Activated CD4-positive, alpha-beta T cell treated with anti-CD3 and anti-CD28 coated beads, Interleukin-2, Interleukin-4, amounts not matched to agents 100 ng/mL and 50 ng/mL, durations not matched to agents 16 hours and 8 hours (primary cell): Measurements from ENCODE around the gene AKT1S1.
"Not testable (repeated sequence)": the region's sequence is repeated elsewhere in the genome, so short reads cannot be mapped to it uniquely, and the experiment has no call there.

Experiments
- DNase-seq: peaks from one replicate; pipeline ENCODE4 v3.0.0-alpha.2; 2020; ENCODE audit warnings: low spot score

AKT1S1 gene

GRCh38 chr19:49877020-49877878 is at the start of gene AKT1S1, which contains the start of gene TBC1D17:
TSS of gene AKT1S1 (minus strand) at chr19:49877355. CDS start at chr19:49873295, 4,060 bp downstream.
TSS of gene TBC1D17 (plus strand) at chr19:49877702. CDS start at chr19:49877724, 22 bp downstream.
- peak; percentile 99 for DNase-seq

GRCh38 chr19:49926515-49926914 is 49.4 kb upstream of the AKT1S1 start:
- no peak for DNase-seq

GRCh38 chr19:49925486-49925885 is 48.3 kb upstream of the AKT1S1 start:
- no peak for DNase-seq

GRCh38 chr19:49924881-49925210 is 47.7 kb upstream of the AKT1S1 start:
- not testable (repeated sequence) for DNase-seq

GRCh38 chr19:49924004-49924880 is 47.1 kb upstream of the AKT1S1 start:
- DNase-seq: no peak

GRCh38 chr19:49923055-49924003 is 46.2 kb upstream of the AKT1S1 start:
- no peak for DNase-seq

- DNase-seq: no peak
Measured at GRCh38 chr19:49921871-49922795, 45.0 kb upstream of the AKT1S1 start.

- DNase-seq: no peak
Measured at GRCh38 chr19:49920624-49921363, 43.6 kb upstream of the AKT1S1 start.

DNA sequence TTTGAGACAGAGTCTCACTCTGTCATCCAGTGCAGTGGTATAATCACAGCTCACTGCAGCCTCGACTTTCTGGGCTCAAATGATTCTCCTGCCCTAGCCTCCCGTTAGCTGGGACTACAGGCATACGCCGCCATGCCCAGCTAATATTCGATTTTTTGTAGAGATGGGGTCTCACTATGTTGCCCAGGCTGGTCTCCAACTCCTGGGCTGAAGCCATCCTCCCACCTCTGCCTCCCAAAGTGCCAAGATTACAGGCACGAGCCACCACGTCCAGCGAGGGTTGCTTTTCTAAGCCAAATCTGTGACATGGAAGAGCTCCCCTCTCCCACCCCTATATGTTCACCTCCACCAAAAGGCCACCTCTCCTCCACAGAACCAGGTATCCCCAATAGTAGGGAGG is 40.9 kb upstream of the AKT1S1 start:
- DNase-seq: no peak

DNA sequence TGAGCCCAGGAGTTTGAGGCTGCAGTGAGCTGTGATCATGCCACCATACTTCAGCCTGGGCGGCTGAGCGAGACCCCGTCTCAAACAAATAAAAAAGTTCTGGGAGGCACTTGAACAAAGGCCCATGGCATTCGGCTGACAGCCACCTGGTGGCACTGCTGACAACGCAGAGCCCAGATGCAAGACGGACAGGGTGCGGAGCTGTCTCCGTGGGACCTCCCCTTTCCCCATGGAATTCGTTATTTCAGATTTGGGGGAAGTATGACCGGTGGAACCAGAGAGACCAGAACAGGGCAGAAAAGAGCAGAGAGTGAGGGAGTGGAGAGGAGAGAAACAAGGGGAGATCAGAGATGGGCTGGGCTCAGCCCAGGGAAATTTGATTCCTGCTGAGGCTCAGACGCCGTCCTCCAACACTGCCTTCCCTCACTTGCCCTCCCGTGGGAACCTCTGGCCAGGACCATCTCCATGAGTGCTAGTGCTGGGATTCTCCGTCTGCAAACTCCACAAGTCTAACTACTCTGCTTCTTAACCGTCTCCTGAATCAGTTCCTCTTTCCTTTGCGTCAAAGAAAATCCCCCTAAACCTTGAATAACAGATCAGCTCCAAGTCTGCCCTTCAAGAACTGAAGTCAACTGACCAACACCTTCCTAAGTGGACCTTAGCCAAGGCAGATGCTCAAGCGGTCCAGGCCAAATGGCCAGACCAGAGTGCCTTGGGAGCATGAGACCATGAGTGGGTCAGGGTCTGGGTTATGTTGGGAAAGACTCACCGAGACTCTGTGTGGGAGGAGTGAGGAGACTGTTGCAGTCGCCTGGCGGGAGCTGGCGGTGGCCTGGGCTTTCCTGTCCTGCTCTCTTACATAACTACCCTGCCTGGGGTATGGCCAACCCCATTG is 39.9 kb upstream of the AKT1S1 start:
- no peak for DNase-seq

DNA sequence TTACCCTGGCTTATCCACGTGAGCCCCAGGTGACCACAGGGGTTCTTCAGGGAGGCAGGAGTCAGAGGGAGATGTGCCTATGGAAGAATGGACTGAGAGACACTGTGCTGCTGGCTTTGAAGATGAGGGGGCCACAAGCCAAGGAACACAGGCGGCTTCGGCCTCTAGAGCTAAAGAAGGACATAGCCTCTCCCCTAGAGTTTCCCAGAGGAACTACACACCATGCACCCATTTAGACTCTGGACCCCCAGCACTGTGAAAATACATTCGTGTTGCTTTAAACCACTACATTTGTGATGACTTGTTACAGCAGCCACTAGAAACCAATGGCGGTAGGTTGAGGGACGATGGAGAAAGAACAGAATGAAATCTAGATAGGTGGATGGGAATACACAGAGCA is 38.1 kb upstream of the AKT1S1 start:
- DNase-seq: no peak

GRCh38 chr19:49913720-49914119 is 36.6 kb upstream of the AKT1S1 start:
- no peak for DNase-seq

DNA sequence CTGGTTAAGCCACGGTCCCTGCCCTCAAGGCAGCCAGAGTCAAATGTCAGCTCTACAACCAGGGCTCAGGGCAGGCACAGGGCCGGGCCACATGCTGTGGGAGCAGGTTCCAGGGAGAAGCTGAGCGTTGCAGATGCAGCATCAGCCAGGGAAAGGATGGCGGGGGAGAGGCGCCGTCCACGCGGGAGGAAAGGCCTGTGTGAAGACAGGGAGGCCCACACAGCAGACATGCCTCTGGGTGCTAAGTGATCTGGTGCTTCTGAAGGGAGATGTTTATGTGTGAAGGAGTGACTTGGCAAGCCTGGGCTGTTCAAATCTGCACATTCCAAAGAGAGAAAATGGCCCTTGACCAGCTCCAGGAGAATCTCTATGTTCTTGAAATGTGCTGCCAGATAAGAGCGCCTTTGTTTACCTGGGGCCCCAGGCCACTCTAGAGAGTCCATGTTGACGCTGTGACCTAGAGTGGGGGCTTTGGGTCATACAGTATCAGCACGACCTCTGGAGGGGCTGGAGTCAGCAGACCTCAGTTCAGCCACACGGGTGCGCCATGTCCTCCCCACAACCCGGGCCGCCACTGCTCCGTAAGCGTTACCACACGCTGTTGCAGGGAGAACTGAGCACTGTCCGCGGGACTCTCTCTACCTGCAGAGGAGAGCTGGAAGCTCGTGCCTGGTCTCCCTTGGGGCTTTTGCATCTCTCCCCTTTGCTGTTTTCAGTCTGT is 36.0 kb upstream of the AKT1S1 start:
- DNase-seq: no peak

DNA sequence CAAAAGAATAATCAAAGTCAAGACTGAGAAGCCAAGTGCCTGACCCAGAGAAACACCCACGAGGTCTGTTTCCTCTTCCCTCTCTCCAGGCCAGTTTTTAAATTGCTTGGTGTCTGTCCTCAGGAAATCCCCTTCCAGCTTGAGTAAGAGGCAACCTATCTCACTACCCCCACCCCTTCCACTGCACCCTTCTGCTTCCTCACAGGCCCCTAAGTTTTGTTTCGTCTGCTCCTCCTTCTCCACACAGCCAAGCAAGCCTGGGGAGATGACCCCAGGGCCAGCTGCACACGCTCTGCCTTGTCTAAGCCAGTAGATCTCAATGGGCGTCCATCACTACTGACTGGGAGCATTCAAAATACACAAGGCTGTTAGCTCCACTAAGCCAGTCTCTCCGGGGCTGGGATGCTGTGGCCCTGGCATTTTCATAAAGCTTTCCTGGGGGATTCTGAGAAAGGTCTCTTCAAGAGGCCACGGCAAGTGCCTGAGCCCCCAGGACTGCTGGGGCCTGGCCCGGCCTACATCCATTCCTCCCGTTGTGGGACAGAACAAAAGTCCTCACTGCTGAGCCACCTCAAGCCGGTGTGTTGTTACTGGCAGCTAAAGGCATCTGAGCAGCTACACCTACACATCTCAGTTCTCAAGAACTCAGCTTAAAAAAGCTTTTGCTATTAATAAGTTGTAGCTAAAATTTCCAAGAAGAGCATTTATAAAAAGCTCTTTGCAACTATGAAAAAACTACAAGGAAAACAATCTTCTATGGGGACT is 34.4 kb upstream of the AKT1S1 start:
- DNase-seq: peak; percentile 43

DNA sequence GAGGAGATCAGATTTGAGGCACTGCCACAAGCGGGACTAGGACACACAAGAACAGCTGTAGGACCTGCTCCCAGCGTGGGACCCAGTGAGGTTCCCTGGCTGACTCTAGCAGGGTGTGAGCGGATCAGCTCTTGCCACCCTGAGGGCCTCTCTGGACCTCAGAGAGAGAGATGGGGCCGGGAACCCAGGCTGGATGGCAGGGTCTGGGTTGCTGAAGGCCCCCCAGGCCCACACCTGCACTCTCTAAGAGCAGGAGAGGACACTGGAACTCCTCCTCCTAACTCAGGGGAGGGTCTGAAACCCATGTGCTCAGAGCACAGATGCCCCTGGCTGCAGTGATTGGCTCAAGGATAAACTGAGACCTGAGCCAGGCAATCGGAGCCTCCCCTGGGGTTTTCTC is 33.0 kb upstream of the AKT1S1 start:
- DNase-seq: no peak

- DNase-seq: no peak
Measured at GRCh38 chr19:49908480-49909420, 31.6 kb upstream of the AKT1S1 start.
